ENCODE results near the gene LMBR1. TPM values are rescaled to one million over a fixed set of nuclear protein-coding genes. Genes with fewer than 3 reads are reported as not detected.
"Not testable (repeated sequence)": the region's sequence is repeated elsewhere in the genome, so short reads cannot be mapped to it uniquely, and the experiment has no call there.

Gene LMBR1
- total RNA-seq, 1 experiment from 2014 or later: 105 TPM

GRCh38 chr7:156929789-156930539, 37.0 kb upstream of the LMBR1 start:
- TF ChIP-seq CTCF (IDR thresholded peaks at IDR 0.05; ENCODE audit: unreplicated experiment): no peak
- Mint-ChIP-seq H3K36me3 (ENCODE audit: insufficient read depth, unreplicated experiment) (no peaks in the 10 kb centered on the region), H3K27me3 (ENCODE audit: insufficient read depth, unreplicated experiment) (no peaks in the 10 kb centered on the region), H3K4me1 (ENCODE audit: insufficient read depth, unreplicated experiment) (peaks cover 11% of the 10 kb centered on the region), H3K27ac (ENCODE audit: low read depth, unreplicated experiment) (no peak overlapping the region), H3K9me3 (ENCODE audit: unreplicated experiment) (no peaks in the 10 kb centered on the region), H3K4me3 (ENCODE audit: unreplicated experiment) (no peak overlapping the region)
- ChIA-PET POLR2A (no interaction called here), CTCF (interaction anchor here (0.6 to 1.0 kb wide), 2 partner anchors 16 to 20 kb away, joined by 3 to 5 read pairs; partner anchors contain the start of gene NOM1)
- no TSS peak for BruUV-seq (replicated peaks)
- intact Hi-C loops (cut with micrococcal nuclease): no loop called here
- DNase-seq (ENCODE audit: unreplicated experiment): no peak

- intact Hi-C loops (cut with micrococcal nuclease): no loop called here
Measured at GRCh38 chr7:156928406-156928747, 35.4 kb upstream of the LMBR1 start.

GRCh38 chr7:156927571-156928405, 34.8 kb upstream of the LMBR1 start:
- Mint-ChIP-seq H3K27ac (ENCODE audit: low read depth, unreplicated experiment) (peak overlapping the region; percentile 39), H3K4me1 (ENCODE audit: insufficient read depth, unreplicated experiment) (peaks cover 11% of the 10 kb centered on the region), H3K27me3 (ENCODE audit: insufficient read depth, unreplicated experiment) (no peaks in the 10 kb centered on the region), H3K36me3 (ENCODE audit: insufficient read depth, unreplicated experiment) (no peaks in the 10 kb centered on the region), H3K9me3 (ENCODE audit: unreplicated experiment) (no peaks in the 10 kb centered on the region), H3K4me3 (ENCODE audit: unreplicated experiment) (no peak overlapping the region)
- CTCF ChIA-PET: interaction anchor here (0.6 to 1.1 kb wide), 4 partner anchors 16 to 1270 kb away, joined by 3 to 9 read pairs (median 4); no protein-coding TSS in a partner anchor
- BruUV-seq (replicated peaks): no TSS peak
- DNase-seq (ENCODE audit: unreplicated experiment): no peak
- no peak for TF ChIP-seq CTCF (IDR thresholded peaks at IDR 0.05; ENCODE audit: unreplicated experiment)
- POLR2A ChIA-PET: interaction anchor here (0.7 to 1.2 kb wide), 2 partner anchors 8 to 11 kb away, joined by 3 read pairs; no protein-coding TSS in a partner anchor
- intact Hi-C loops (cut with micrococcal nuclease): no loop called here

More at GRCh38 chr7:156928406-156928747, 35.4 kb upstream of the LMBR1 start:
- H3K27ac Mint-ChIP-seq (ENCODE audit: low read depth, unreplicated experiment): peak overlapping the region; percentile 39
- H3K9me3 Mint-ChIP-seq (ENCODE audit: unreplicated experiment): no peaks in the 10 kb centered on the region
- no TSS peak for BruUV-seq (replicated peaks)
- peaks cover 11% of the 10 kb centered on the region for H3K4me1 Mint-ChIP-seq (ENCODE audit: insufficient read depth, unreplicated experiment)
- DNase-seq (ENCODE audit: unreplicated experiment): no peak
- no peak for TF ChIP-seq CTCF (IDR thresholded peaks at IDR 0.05; ENCODE audit: unreplicated experiment)
- H3K27me3 Mint-ChIP-seq (ENCODE audit: insufficient read depth, unreplicated experiment): no peaks in the 10 kb centered on the region
- H3K4me3 Mint-ChIP-seq (ENCODE audit: unreplicated experiment): no peak overlapping the region
- no peaks in the 10 kb centered on the region for H3K36me3 Mint-ChIP-seq (ENCODE audit: insufficient read depth, unreplicated experiment)
- CTCF ChIA-PET: interaction anchor here (0.6 kb wide), 2 partner anchors 28 to 41 kb away, joined by 3 to 4 read pairs; no protein-coding TSS in a partner anchor
- POLR2A ChIA-PET: no interaction called here

- DNase-seq (ENCODE audit: unreplicated experiment); H3K27me3 Mint-ChIP-seq (ENCODE audit: insufficient read depth, unreplicated experiment); POLR2A ChIA-PET; H3K4me1 Mint-ChIP-seq (ENCODE audit: insufficient read depth, unreplicated experiment); H3K27ac Mint-ChIP-seq (ENCODE audit: low read depth, unreplicated experiment); intact Hi-C loops (cut with micrococcal nuclease); H3K4me3 Mint-ChIP-seq (ENCODE audit: unreplicated experiment); H3K9me3 Mint-ChIP-seq (ENCODE audit: unreplicated experiment); BruUV-seq (replicated peaks); H3K36me3 Mint-ChIP-seq (ENCODE audit: insufficient read depth, unreplicated experiment): not testable (repeated sequence)
- CTCF ChIA-PET: interaction anchor here (0.7 to 1.3 kb wide), 2 partner anchors 44 to 1593 kb away, joined by 3 to 4 read pairs; no protein-coding TSS in a partner anchor
Measured at GRCh38 chr7:156925821-156926220, 32.8 kb upstream of the LMBR1 start.

GRCh38 chr7:156922304-156922703, 29.3 kb upstream of the LMBR1 start:
- intact Hi-C loops (cut with micrococcal nuclease); H3K27ac Mint-ChIP-seq (ENCODE audit: low read depth, unreplicated experiment); BruUV-seq (replicated peaks); H3K9me3 Mint-ChIP-seq (ENCODE audit: unreplicated experiment); H3K36me3 Mint-ChIP-seq (ENCODE audit: insufficient read depth, unreplicated experiment); H3K27me3 Mint-ChIP-seq (ENCODE audit: insufficient read depth, unreplicated experiment); DNase-seq (ENCODE audit: unreplicated experiment); CTCF ChIA-PET; POLR2A ChIA-PET; H3K4me1 Mint-ChIP-seq (ENCODE audit: insufficient read depth, unreplicated experiment); H3K4me3 Mint-ChIP-seq (ENCODE audit: unreplicated experiment): not testable (repeated sequence)

GRCh38 chr7:156920487-156921373, 27.7 kb upstream of the LMBR1 start:
- H3K4me3 Mint-ChIP-seq (ENCODE audit: unreplicated experiment); H3K9me3 Mint-ChIP-seq (ENCODE audit: unreplicated experiment); H3K27ac Mint-ChIP-seq (ENCODE audit: low read depth, unreplicated experiment); H3K27me3 Mint-ChIP-seq (ENCODE audit: insufficient read depth, unreplicated experiment); intact Hi-C loops (cut with micrococcal nuclease); H3K4me1 Mint-ChIP-seq (ENCODE audit: insufficient read depth, unreplicated experiment); H3K36me3 Mint-ChIP-seq (ENCODE audit: insufficient read depth, unreplicated experiment); DNase-seq (ENCODE audit: unreplicated experiment); BruUV-seq (replicated peaks); CTCF ChIA-PET: not testable (repeated sequence)
- POLR2A ChIA-PET: interaction anchor here (0.7 kb wide), 1 partner anchor 665 kb away, joined by 3 read pairs; no protein-coding TSS in a partner anchor
